GM21381 (cell line): ENCODE data around the gene FOXE3.
A peak's percentile ranks its signal among the peaks of the same experiment; 100 is the strongest.

Experiments used
- ATAC-seq: cut with Tn5 transposase; IDR thresholded peaks from one replicate; pipeline ENCODE4 v1.9.1; 2021; ENCODE audit warnings: mild to moderate bottlenecking, moderate library complexity; ENCODE audit not compliant: unreplicated experiment

The FOXE3 gene

DNA sequence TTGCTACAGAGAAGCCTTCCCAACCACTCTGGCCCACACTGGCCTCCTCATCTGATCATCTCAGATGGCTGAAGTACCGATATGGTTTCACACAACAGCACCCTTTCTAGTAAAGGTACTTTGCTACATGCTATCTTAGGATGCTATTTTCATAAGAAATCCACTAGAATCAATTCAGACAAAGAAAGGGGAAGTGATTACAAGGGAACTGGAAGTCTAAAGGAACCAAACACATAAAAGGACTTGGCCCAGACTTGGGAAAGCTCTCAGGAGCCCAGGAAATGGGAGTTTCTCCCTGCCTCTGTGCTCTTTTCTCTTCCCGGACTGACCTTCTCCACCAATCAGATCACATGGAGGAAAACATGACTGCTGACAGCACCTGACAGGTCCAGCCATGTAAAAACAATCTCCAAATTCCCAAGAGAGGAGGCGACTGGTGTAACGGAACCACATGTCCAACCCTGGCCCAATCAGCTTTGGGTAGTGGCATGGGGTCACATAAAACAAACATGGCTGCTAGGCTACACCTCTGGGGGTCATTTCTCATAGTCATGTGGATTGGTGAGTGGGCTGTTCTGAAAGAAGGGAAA, 12.7 kb upstream of the FOXE3 start:
- no peak for ATAC-seq

DNA sequence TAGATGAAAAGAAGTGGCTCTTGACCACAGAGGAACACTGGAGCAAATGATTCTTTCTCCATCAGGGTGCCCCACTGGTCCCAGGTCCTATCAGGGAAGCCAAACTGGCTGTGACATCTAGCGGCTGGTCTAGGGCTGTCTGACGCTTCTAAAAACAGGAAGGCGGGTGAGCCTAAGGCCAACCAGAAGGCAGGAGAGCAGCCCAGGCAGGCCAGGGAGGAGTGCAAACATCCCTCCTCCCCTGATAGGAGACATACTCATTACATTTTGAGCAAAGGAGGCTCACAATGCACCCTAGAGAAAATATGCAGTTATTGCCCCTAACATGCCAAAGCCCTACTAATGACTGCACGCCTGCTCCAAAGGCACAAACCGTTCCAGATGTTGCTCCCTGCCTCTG, 10.4 kb upstream of the FOXE3 start:
- no peak for ATAC-seq

DNA sequence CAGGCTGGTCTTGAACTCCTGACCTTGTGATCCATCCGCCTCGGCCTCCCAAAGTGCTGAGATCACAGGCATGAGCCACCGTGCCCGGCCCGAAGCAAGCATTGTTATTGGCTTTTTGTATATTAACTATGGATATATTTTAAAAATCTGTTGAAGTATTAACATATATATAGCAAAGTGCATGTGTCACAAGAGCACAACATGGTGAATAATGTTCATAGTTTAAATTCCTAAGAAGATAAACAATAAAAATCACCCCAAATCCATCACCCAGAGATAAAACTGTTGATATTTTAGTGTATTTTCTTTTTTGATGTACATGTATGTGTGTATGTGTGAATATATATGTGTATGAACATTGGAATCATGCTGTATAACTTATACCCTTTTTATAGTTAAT, 9.1 kb upstream of the FOXE3 start:
- no peak for ATAC-seq

DNA sequence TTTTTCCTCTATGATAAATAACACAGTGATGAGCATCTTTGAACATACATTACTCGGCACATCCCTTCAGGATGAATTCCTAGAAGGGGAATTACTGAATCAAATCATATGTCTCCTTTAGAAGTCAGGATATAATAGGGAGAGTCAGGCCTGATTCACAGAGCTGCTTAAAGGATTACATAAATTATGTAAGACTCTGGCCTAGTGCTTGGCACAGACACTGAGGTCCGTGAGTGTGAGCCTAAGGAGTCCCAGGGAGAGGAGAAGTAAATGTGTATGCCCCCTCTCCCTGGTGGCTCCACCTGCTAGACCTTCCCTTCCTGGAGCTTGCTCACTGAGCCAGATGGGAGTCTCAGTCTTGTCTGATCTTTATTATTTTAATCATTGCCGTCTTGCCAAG, 8.6 kb upstream of the FOXE3 start:
- no peak for ATAC-seq

DNA sequence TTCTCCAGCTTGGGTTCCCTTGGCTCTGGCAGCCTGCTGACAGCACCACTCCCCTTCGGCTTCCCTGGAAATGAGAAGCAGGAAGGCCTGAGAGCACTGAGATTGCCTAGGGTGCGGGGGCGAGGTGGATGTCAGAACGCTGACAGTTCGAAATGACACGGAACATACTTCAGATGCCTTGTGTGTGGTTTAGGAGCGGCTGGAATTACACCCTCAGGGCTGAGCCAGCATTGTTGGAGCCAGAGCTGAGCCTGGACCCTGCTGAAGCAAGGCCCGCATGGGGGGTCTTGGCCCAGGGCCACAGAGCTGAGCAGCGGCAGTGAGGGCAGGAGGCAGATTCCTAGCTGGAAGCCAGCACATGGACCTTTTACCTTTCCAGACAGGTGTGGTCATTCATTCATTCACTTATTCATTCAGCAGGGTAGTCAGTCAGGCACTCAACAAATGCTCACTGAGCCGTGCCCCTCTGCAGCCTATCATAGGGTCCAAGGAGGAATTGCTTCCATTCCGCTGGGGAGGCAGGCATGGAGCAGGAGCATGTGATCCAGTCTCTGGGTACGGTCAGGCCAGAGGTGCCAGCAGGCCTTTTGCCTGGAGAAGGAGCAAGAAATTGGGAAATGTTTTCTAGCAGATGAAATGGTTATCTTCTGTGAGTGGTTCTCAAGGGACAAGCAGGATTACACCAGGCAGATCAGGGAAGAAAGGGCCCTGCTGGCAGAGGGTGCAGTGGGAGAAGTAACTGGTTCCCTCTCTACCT, 6.6 kb upstream of the FOXE3 start:
- ATAC-seq, result no peak

DNA sequence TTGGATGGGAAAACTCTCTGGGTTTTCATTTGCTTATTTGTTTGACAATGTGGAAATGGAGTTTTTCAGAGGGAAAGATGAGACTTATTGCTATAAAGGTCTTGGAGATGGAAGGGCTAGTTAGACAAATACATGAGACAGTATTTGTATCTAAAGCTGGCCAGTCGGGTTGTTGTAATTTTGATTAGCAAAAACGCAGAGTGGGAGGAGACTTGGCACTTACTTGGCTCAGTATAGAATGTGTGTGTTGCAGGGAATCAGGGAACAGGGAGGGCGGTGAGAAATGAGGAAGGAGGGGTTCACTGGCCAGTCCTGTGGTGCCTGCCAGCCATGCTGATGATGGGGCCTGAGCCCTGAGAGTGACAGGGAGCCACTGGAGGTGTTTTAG, 6.0 kb upstream of the FOXE3 start:
- no peak for ATAC-seq

DNA sequence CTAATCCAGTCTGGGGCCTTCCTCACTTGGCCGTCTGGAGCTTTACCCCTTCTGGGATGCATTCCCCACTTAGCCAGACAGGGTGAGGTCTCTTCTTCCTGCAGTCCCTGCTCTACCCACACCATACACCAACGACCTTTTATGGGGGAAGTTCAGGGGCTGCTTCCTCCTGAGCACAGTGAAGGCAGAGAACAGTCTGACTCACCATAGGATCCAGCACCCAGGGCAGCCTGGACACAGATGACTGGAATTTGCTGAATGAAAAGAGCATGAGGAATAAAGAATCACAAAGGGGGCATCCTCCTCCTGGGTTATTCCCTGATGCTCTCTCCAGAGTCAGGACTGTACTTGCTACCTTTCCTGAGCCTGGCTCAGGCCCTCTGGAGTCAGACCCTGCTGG, 4.6 kb upstream of the FOXE3 start:
- ATAC-seq, result no peak

DNA sequence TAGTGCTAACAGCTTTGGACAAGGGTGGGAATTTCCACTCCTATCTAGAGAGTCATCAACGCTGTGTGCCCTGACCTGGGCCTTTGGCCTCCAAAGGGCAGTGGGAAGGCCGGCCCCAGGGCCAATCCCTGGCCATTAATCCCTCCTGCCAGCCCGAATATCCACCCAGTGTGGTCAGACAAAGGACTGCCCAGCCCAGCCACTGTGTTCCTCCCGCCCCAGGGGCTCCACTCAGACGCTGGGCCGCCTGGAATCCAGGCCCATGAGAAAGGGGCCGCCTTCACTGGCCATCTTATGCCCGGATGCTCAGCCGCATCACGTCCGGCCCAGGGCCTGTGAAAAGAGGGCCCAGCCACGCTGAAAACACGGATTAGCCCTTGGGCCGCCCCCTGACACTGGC, 3.6 kb upstream of the FOXE3 start:
- no peak for ATAC-seq

DNA sequence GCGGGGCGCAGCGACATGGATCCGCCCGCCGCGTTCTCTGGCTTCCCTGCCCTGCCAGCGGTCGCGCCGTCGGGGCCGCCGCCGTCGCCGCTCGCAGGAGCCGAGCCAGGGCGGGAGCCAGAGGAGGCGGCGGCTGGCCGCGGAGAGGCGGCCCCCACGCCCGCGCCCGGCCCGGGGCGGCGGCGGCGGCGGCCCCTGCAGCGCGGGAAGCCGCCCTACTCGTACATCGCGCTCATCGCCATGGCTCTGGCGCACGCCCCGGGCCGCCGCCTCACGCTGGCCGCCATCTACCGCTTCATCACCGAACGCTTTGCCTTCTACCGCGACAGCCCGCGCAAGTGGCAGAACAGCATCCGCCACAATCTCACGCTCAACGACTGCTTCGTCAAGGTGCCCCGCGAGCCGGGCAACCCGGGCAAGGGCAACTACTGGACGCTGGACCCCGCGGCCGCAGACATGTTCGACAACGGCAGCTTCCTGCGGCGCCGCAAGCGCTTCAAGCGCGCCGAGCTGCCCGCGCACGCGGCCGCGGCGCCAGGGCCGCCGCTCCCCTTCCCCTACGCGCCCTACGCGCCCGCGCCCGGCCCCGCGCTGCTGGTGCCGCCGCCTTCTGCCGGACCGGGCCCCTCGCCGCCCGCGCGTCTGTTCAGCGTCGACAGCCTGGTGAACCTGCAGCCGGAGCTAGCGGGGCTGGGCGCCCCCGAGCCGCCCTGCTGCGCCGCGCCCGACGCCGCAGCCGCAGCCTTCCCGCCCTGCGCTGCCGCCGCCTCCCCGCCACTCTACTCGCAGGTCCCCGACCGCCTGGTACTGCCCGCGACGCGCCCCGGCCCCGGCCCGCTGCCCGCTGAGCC, 459 bp downstream of the FOXE3 start:
- no peak for ATAC-seq

DNA sequence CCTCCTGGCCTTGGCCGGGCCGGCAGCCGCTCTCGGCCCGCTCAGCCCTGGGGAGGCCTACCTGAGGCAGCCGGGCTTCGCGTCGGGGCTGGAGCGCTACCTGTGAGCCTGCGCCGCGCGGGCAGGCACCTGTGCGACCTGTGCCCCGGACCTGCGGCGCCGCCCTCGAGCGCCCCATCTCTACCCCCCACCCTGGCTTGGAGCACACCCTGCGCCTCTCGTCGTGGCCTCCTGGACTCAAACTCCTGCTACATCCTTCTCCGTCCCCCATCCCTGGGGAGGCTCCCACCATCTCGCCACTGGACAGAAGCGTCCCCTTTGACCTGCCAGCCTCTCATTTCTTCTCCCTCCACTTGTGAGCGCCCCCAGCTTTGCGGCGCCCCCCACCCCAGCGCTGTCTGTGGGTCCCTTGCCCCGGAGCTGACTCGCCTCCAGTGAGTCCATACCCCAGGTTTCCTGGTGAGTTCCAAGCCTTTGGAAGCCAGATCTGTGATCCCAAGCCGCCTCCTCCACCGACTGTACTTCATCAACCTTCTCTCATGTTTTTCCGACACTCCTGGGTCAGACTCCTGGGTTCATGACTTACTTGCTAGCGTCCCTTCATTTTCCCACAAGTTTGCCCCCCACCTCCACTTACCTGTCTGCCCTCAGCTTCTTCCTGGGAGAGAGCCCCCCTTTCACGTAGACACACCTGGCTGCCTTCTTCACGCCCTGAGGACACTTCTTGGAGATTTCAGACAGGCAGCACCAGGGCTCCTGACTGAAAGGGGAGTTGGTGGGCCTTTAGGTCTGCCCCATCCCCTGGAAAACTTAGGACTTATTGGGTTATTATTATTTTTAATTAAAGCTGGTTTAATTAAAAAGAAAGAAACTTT, 1.3 kb downstream of the FOXE3 start:
- ATAC-seq, result no peak

DNA sequence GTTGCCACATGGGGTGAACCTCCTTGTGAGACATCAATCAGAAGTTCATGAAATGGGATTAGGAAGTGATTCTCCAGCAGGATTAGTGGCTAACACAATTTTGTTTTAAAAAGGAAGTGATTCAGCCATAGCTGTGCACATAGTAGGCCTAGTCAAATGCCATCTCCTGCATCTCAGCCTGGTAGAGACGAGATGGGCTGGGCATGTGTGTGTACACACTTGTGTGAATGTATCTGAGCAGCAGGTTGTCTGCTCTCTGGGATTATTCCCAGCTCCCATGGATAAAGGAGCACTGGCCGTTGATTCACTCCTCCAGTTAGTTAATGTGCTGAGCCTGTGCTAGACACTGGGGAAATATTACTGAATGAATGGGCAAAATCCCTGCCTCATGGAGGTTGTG, 2.0 kb downstream of the FOXE3 start:
- ATAC-seq, result no peak

DNA sequence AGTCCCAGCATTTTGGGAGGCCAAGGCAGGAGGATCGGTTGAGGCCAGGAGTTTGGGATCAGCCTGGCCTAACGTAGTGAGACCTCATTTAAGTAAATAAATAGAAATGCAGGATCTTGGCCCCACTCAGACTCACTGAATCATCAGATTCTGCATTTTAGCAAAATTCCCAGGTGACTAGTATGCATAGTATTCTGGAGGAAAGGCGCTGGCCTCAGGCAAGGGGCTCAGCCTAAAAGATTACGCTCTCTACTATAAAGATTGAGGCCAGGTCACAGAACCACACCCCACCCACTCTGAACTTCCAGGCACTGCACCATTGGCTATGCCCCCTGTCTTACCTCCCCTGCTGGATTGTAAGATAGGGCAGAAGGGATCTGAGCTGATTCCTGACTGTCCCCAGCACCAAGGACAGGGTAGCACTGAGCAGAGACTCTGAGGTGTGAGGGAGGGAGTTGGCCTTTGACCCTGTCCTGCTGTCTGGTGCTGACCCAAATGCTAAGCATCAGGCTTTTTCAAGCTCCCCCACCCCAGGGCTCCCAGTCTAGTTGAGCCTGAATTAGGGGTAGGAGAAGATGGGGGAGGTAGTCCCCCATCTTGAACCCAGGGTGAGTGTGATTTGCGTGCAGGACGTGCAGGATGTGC, 2.7 kb downstream of the FOXE3 start:
- ATAC-seq, result no peak

DNA sequence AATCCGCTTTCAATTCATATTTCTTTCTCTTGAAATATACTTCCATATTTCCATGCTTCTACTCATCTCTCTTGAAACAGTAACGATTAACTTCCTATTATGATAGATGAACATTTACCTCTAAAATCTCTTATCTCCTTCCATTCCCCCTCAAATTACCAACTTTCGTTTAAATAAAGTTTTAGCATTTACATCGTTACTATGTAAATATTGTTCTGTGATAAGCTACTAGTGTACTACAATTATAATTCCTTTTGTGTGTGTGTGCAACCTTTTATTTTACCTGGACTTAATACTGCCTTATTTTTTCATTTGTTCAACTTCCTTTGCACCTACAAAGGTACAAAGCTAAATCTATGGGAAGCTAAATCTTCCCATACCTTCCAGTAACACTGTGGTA, 4.5 kb downstream of the FOXE3 start:
- no peak for ATAC-seq

DNA sequence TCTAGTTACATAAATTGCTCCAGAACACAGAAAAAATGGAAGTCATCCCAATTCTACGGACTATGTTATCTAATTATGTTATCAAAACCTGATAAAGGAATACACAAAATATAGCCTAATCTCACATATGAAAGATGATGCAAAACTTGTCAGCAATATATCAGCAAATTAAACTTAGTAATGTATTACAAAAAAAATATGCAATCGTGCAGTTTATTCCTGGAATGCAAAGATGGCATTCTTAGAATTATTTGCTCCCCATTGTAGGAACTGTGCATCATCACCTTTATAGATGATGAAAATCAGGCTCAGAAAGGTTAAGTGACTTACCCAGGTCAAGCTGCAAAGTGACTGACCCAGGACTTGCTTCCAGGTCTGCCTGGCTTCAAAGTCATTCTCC, 7.8 kb downstream of the FOXE3 start:
- no peak for ATAC-seq

DNA sequence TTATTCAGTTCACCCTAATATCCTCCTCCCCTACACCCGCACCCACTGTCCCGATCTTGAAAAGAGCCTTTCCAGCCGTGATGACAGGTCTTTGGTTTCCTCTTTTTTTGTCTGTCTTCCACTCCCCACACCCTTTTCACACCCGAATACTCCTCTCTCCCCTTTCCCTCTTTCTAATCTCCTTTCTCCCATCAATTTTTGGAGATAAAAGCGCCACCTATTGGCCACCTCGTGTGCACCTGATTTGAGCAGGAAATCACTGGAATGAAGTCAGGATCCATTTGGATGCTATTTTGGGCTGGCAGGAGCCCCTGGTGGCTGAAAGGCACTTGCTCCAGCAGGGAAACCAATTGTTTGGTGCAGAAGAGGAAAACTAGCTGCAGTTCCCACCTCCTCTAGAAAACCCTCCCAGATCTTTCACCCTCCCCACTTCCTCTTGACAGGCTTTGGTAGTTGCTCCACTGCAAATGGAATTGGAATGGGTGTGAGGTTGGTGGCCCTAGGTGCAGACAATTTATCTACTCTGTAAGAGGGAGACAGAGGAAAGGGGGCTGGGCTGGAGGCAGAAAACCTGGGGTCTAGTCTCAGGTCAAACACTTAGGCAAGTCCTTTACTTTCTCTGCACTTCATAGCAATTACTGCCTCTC, 8.4 kb downstream of the FOXE3 start:
- no peak for ATAC-seq

DNA sequence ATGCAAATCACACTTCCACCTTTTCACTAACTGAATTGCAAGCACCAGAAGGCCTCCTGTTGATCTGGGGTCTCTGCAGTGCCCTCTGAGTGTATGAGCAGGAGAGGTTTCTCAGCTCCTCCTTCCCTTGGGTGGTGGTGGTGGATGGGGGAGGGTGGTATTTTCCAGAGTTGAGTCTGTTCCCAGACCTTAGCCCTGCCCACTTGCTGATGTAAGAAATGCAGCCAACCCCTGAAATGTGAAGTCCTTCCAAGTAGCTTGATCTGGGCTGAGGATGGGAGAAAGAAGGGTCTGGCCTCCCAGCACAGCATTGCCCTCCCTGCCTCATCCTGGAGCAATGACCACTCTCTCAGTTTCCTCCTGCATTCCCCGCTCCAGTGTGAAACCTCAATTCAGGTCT, 15.4 kb downstream of the FOXE3 start:
- no peak for ATAC-seq

DNA sequence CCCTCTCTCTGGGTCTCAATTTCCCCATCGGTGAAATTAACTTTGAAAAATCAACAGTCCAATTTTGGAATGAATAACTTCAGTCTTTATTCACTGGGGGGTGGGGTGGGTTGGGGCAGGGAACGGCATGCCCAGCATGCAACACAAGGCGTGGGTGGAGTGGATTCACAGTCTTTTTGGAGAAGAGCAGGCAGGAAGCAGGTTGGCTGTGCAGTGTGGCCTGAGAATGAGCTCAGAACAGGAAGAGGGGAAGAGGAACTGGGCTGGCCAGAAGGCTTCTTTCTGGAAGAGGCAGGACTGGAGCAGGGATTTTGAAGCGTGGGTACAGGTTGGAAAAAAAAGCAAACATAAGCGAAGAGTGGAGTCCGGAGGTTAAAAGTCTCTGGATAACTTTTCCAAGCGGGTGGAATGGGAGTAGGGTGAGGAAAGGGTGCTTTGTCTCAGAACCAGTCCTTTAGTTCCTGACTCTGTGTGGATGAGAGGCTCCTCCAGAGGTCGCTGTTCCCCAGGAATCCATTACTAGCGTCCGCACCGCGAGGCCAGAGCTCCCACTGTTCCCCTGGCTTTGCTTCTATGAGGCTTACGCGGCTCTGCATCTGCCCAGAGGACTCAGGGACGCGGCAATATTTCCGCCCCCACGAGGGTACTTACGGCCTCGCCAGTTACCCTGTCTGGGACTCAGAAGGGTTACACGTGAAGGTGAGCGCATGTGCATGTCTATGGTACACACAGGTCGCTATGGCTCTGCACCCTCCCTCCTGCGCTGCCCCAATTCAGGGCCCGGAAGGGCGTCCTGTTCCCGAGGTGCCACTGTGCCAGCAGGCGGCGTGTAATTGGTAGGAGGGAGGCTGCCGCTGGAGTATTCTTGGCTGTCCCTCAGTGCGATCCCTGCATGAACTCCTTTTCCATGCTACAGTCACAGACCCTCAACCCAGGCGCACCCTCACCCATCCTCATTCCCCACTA, 16.3 kb downstream of the FOXE3 start:
- peak; percentile 32 for ATAC-seq

DNA sequence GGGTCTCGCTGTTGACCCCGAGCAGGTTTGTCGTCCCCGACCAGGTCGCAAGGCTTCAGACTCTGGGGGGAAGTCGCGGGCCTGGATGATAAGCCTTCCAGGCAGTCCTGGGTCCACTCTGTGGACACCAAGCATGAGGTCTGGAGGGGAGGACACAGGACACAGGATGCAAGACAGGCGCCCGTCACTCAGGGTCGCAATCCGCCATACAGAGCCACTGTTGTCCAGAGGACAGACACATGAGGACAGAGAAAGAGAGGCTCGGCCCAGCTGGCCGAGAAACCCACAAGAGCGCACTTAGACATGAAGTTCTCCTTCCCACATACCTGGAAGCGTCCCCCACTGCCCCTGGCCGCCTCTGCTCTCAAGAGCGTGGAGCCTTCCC, 16.9 kb downstream of the FOXE3 start:
- no peak for ATAC-seq

DNA sequence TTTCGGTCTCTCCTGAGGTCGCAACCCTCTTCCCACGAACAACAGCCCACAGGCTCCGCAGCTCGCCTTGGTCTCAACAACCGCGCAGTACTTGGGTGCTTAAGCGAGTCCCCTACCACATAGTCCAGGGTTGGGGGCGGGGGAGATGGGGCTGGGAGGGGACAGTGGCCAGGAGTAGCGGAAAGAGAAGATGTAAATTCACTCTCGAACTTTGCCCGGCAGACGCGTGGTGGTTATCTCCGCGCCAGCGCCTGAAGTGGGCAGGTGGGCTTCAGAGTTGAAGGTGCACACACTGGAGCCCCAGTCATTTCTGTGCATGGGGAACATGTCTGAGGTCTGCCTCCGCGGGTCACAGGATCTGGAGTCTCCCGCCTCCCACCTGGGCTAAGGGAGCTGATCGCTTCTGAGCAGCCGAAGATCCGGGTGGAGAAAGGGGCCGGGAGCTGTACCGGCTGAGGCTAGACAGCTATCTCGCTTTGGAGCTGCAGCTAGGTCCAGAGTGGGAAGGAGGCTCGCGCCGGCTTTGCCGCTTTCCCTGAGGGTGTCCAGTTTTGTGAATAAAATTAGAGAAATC, 17.5 kb downstream of the FOXE3 start:
- ATAC-seq, result no peak
